Cortex of kidney (tissue), 1 donor: Measurements from ENCODE around the gene LGI1.

ENCODE experiments used
- DNase-seq: peaks from one replicate; lab custom pipeline; 2025; lab: John Stamatoyannopoulos, UW

The LGI1 gene

DNA sequence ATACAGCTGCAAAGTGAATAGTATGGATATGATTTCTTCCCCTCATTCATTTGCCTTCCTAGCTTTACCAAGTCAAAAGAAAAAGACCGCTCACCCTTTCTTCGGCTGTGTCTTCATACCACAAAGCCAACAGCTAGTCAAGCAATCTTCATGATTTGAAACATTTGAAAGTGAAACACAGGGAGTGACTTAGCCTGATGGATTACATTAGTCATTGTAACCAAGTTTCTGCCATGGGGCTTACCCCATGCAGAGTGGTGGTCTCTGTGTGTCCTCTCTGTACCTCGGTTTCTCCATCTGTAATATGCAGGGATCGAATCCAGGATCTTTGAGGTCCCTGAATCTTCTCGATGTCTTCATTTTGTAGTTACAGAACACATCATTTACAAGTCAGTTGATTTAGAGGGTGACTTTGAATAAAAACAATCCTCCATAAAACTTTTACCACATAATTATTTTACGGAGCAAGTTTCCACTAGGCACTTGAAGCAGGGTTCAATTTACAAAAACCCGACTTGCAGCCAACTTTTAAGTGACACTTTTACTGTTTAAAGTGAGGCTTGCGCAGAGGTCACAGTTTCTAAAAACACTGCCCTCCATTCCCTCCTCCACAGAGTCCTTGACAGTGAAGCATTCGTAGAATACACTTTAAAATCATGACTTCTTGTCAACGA, 2.2 kb upstream of the LGI1 start:
- no peak for DNase-seq

DNA sequence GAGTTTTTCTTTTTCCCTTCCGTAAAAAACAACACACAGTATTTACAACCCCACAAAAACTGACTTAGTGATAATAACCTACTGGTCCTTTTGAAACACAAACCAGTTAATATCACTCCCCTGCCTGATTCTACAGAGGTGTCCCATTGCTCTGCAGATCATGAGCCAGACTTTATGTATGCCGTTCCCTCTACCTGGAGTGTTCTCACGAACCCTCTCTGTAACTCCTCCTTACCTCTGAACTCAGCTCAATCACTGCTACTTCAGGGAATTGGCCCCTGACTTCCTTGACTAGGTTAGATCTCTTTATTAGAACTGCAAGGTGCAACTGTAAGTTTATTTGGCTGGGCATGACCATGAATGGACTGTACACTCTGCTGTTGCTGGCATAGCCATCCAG, 1.6 kb upstream of the LGI1 start:
- DNase-seq = no peak

DNA sequence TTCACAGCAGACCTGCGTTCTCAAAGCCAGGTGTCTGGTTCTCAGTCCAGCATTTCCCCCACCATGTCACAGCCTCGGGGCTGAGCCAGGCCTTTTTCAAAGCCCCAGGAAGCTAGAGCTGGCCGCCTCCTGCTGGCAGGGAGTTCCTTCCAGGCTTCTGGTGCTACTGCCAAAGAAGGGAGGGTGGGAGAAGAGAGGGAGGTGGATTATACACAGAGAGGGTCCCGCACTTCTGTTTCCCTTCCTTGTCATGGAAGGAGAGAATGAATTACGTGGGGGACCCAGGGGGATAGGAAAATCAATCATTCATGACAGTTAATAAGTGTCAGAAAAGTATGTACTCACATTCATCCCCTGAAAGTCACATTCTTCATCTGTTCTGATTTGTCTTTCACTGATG, 600 bp upstream of the LGI1 start:
- no peak for DNase-seq

DNA sequence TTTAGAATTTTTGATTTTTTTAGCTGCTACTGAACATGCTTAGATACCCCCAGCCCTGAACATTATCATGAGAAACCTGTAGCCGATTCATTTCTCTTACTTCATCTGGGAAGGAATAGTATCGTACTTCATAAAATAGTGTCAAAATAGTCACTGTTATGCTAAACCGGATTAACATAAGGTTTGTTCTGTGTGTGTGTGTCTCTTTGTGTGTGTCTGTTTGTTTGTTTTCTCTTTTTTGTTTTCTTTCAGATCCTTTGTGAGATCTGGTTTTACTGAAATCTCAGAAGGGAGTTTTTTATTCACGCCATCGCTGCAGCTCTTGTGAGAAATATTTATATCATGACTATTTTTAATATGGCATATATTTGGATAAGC, 761 bp downstream of the LGI1 start:
- DNase-seq = no peak

DNA sequence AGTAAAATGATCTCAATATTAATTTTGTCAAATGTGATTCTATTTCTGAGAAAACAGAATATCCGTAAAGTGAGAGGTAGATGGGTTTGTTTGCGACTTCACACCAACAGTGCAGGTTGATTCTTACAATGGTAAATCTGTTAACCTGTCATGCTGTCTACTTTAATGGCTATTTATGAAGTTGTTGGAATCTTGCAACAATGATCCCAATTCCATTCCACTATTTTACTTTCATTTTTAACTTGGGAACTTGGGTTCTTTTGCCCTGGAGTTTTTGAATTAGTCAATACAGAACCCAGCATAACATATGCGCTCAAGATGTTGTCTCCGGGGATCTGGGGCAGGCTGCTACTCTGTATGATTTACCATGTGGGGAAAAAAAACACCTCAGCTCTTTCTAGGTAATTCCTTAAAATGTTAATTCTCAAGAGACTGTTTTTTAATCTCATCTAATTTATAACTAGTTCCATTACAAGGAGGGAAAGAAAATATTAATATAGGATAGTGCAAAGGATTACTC, 1.2 kb downstream of the LGI1 start:
- DNase-seq = no peak

DNA sequence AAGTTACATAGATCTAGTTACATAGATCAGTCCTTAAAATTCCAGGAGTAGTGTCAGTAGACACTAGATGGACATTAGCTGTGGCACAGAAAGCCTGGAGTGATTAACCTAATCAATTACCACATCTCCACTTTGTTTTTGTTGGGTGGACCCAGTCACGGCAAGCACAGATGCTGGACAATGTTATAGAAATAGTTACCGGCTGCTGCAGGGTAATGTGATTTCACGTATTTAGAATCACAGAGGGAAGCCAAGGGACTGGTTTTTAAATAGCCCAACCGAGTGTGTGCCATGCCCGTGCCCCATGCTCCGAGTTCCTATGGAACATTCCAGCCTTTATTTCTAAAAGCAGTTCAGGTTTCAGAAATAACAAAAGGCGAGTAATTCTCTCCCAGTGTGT, 2.8 kb downstream of the LGI1 start:
- no peak for DNase-seq

DNA sequence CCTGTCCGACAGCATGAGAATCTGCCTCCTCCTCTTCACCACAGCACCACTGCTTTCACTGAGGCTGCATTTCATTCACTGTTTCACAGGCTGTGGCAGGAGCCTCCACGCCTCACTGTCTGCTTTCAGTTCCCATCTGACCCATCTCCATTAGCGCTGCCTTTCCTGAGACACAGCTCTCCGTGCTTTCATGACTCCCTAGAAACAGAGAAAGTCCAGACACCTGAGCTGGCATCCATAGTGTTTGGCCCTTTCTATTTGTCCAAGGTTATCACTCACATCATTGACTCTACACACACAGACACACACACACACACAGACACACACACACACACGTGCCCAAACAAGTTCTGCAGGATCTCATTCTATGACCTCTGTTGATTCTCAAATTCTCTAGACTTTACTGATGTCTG, 5.2 kb downstream of the LGI1 start:
- no peak for DNase-seq

DNA sequence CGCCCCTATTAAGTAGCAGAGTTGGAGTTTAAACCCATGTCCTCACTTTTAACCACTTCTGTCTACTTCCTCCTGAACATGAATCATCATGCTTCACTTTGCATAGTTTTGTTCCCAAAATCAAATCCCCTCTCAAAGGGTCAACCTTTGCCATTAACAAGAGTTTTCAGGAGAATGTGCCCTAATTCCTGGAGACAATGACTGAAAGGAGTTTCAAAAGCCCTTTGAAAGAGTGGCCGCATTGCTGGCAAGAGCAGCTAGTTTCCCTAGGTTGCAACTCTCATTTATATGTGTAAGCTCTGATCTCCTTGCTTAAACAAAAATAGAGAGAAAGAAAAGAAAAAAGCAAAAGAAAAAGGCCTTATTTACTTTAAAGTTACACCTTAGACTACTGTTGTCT, 9.2 kb downstream of the LGI1 start:
- no peak for DNase-seq

DNA sequence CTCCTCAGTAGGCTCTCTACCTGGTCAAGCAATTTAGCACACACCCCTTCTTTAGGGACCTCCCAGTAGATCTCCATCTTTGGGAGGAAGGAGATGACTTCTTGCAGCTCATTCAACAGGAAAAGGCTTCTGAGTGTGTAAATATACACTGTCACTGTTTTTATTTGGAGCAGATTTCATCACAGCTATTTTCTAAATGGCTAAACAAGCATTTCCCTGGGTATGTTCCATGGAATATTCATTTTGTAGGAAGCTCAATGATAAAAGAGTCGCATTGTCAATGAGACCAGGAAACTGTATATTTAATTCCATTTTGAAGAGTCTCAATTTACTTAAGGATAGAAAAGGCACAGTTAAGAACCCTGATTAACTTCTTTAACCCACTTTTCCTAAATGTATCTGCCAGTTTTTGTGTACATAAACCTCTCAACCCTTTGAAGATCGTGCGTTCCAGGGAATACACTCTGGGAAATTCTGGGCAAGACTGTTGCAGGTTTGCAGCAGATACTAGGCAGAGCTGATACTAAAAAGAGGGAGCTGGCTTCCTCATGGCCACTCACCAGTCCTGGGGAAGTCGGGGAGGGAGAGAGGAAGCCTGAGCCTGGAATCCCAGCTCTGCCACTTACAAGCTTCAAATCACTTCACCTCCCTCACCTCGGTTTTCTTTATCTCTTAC, 10.1 kb downstream of the LGI1 start:
- no peak for DNase-seq

DNA sequence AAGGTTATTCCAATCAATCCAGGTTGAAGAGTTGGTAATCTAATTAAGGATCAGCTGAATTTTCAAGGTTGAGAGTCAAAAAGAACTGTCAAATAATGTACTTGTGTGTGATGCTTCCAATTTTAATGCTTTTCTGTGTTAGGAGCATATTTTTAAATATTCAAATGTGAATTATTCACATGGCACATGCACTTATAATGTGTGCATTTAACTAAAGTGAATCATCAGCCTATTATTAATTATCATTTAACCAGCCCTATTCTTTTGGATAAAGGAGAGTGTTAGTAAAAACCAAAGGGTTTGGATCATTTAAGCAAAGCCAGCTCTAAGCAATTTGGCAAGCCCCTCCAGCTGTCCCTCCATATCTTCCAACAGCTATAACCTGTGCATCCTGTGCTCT, 11.2 kb downstream of the LGI1 start:
- no peak for DNase-seq

DNA sequence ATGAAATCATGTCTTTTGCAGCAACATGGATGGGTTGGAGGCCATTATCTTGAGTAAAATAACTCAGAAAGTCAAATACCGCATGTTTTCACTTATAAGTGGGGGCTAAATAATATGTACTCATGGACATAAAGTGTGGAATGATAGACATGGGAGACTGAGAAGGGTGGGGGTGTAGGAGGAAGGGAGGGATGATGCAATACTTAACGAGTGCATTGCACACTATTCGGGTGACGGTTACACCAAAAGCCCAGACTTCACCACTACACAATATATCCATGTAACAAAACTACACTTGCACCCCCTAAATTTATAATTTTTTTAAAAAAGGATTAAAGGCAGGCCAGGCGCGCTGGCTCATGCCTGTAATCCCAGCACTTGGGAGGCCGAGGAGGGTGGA, 13.6 kb downstream of the LGI1 start:
- no peak for DNase-seq

DNA sequence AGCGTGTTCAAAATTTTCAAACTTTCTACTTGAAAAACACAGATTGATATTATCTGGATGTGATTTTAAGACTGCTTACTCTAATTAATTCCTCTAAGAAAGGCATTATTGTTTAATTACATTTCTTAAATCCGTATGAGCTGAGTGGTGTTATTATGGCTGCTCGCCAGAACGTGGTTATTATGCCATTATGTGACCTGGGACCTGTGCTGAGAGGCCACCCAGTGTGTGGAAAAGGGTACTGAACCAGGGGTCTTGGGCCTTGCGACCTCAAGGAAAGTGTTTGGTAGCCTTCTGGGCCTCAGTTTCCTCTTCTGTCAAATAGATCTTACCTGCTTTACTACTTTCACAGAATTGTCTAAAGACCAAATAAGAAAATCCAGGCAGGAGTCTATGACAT, 15.4 kb downstream of the LGI1 start:
- no peak for DNase-seq

DNA sequence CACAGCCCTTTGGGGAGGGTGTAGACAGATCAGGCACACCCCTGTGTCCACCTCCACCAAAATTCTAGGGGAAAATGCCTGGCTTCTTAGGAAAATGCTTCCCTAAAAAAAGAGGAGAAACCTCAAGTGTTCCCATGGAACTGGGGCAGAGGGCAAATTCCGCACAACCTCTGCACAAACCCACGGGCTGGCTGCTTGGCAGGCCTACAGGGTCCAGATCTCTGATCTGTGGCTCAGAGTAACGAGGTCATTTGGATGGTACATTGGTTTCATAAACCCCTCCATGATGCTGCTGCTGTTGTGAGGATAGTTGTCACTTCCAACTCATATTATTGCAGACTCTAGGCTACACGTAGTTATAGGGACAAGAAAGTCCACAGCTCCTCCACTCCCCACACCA, 16.0 kb downstream of the LGI1 start:
- DNase-seq = no peak

DNA sequence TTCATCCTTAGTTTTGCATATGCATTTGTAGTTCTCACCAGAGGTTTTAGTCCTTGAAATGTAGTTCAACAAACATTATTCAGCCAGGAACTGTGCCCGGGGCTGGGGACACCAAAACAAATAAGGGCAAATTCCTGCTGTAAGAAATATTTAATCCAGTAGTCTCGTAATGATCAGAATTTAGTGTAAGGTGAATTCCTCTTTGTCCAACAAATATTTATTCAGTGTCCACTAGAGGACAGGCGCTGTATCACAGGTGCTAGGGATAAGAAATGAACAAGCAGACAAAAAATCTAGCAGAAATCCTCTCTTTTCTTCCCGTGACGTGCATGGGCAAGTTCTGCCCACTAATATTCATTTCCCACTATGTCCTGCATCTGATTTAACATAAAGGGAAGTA, 17.6 kb downstream of the LGI1 start:
- DNase-seq = no peak

DNA sequence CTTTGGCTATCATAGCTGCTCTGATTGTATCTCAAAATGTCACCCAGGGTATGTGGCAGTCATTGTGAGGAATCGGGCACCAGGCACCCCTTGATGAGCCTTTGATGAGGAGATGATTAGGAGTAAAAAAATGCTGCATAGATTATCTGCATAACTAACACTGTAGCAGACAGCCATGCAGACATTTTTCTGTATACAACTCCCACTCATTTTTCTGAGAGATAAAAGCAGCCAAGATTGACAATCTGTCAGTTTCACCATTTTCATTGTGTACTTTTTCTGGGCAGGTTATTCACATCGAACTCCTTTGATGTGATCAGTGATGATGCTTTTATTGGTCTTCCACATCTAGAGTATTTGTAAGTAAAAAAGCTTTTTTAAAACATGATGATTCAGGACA, 19.4 kb downstream of the LGI1 start:
- no peak for DNase-seq

DNA sequence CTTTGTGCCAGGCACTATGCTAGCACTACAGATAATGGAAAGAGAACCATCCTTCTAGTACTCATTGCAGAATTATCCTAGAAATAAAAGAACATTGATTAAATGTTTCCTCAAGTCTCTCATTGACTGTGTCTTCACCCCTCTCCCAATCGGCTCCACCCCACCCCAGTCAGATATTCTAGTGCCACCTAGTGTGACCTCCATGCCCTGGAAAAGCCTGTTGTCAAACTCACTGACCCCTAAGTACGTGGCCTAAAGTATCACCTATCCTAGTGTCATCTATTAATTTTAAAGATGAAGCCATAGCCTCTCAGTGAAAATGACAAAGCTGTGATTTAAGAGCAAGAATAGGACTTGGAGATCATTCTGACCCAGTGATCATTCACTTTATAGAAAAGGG, 26.3 kb downstream of the LGI1 start:
- no peak for DNase-seq

DNA sequence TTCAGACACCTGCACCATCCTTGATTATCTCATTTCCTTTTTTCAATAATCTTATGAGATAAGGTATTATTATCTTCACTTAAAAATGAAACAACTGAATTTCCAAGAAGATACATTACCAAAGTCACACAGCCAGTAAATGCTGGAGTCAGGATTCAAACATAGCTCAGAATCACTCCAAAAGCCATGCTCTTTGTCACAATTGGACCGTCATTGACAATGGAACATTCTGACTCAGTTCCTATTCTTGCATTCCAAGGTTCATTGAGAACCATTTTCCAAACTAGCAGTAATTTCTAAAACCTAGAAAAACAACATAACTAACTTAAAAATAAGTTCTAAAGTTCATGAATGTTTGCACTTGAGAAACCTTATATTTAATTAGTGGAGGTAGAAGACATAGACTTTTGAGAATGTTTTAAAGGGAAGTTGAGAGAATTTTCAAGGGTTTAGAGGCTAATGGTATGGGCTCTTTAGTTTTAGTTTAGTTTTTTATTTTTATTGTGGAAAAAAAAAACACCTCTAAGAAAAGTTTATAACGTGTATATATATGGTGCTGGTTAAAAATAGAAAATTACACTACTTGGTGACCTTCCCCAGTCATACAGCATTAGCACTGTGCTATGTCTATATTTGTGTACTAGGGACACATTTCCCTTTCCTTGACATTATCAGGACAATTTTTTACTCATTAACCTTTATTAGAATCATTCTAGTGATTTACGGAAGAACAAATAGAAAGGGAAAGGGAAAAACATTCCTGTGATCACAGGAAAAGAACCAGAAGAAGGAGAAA, 30.9 kb downstream of the LGI1 start:
- DNase-seq = no peak

DNA sequence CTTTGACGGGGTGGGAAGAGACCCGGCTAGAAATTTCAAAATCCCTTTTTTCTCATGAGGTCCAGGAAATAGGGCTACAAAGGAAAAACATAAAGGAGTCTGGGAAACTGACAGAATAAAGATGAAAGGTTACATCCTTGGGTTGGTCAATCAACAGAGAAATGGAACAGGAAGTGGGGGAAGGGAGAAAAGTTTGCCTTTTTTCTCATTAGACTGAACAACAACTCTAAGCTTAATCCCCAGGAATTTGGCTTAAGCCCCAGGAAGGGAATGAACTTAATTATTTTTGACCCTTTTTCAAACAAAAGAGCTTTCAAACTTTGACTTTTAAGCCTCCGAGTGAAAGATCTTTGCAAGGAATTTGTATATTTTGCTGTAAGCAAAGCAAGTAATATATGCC, 32.7 kb downstream of the LGI1 start:
- no peak for DNase-seq

DNA sequence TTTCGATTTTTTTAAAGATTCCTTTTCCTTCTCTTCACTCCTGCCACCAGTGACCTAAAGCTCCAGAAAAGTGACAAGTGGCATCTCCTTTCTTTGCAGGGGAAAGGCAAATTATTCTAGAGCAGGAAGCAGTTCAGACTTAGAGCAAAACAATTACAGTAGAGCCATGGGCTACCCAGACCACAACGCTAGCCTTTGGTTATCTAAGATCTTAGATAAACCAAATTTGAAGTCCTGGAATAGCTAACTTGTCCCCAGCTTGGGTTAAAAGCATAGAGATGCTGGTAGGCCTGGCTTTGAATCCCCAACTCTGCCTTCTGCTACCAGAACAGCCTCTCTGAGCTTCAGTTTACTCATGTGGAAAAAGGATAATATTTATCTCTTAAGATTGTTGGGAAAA, 38.4 kb downstream of the LGI1 start:
- no peak for DNase-seq

DNA sequence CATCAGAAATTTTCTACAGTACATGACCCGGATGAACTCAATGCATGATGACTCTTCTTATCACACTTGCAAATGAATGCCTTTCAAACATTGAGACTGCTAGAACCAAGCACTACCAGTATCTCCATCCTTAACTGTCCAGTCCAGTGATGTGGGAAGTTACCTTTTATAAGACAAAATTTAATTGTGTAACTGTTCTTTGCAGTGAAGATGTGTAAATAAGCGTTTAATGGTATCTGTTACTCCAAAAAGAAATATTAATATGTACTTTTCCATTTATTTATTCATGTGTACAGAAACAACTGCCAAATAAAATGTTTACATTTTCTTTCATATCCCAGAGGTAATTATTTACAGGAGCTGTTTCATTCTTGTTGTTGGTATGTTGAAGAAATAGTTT, 40.1 kb downstream of the LGI1 start:
- DNase-seq = no peak

DNA sequence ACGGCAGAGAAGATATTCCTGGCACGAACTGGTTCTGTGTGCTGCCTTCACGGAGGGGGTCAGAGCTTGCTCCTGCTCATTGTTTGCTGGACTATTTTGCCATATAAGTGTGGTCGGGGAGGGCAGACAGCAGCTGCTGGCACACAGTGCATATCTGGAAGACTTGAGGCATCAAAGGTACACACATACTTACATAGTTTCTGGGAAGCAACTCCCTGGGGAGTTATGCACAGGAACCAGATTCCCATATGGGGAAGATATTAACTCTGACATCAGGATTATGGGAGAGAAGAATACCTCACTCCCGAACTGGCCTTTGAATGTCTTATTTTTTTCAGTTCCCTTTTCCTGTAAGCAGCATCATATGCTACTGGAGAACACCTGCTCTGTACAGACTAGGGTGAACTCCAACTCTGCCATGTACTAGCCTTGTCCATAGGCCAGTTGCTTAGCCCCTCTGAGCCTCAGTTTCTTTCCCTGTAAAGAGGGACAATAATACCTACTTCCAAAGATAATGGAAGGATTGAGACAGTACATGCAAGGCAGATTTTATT, 41.5 kb downstream of the LGI1 start:
- DNase-seq = no peak

DNA sequence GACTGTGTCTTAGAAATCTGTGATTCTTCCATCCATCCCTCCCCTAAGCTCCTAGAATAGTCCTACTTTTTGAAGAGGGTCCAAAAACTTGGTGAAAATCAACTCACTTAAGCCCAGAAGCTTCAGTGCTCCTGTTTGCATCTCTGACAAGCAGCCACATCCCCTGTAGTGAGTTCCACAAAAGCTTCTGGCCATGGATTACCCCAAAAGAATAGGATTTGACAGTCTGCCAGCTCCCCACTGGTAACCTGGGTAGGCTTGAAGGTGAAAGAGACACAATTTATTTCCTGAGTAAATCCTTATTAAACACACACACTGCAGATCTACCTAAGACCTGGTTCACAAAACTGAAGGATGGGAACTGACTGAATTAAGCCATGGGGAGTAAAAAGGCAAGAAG, 46.5 kb downstream of the LGI1 start:
- DNase-seq = no peak

DNA sequence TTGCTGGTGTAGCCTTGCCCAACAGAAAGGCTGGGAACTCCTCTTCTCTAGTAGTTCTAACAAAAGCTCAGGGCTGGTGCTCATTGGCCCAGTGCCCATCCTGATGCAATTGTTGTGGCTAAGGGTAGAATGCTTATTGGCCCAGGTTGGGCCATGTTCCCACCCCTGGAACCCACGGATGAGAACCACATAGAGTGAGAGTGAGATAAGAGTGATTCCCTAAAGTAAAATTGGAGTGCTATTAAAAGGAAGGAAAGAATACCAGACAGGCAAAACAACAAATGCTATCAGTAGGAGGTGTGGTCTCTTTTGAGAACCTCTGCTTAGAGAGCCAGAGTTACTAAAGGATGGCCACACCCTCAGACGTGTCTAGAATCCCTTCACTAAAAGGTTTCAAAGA, 49.2 kb downstream of the LGI1 start:
- DNase-seq = no peak
